HepG2 (cell line): ENCODE results near the gene CCDC77. TPM values are rescaled to one million over a fixed set of nuclear protein-coding genes. Genes with fewer than 3 reads are reported as not detected.

ENCODE experiments used
- ATAC-seq: fragments of 200-7000 bp; cut with Tn5 transposase; 3 replicates; pipeline ENCODE4 v1.9.1; 2020; ENCODE audit warnings: mild to moderate bottlenecking, moderate library complexity
- BruUV-seq: library from RNA; stranded (reverse); fragments of 400-500 nt; replicated peaks from 2 replicates; lab custom pipeline; 2021; lab: Mats Ljungman, UMichigan
- CTCF ChIA-PET: fragments of 300-600 bp; formaldehyde crosslinking; extraction: SDS; loops from one replicate; lab custom pipeline; 2021; ENCODE audit warnings: low total read pairs, inconsistent platforms, low intra/inter-chr PET ratio; lab: Yijun Ruan, JAX
- POLR2A ChIA-PET: fragments of 350-600 bp; sonication (Branson Sonifier 250); formaldehyde crosslinking; loops from one replicate; lab custom pipeline; 2020; ENCODE audit warnings: antibody characterized with exemption, inconsistent platforms; lab: Yijun Ruan, JAX
- DNase-seq: peaks from one replicate; pipeline ENCODE4 v3.0.0-alpha.2; 2015; ENCODE audit warnings: low spot score
- FAIRE-seq: peaks from 3 replicates; lab custom pipeline; 2011; peaks lifted over from hg19 to GRCh38; lab: Jason Lieb, UNC
- H2AFZ ChIP-seq: one replicate; pipeline ENCODE4 v1.6.1; 2011; ENCODE audit warnings: low read length, inconsistent platforms
- H3K27ac ChIP-seq: fragments of 300-600 bp; 3 replicates; pipeline ENCODE4 v1.8.0; 2011; ENCODE audit warnings: mixed run types, mild to moderate bottlenecking, mixed read lengths, low read length, inconsistent platforms; ENCODE audit not compliant: insufficient read depth; ENCODE audit errors: extremely low read length
- H3K27me3 ChIP-seq, 2 experiments: fragments of 200-600 bp in 1 of 2; 2 replicates in 1 of 2; 3 replicates in 1 of 2; pipeline versions ENCODE4 v1.6.0 to v1.8.0; 2011; ENCODE audit warnings: low read length in 2 of 2, mild to moderate bottlenecking in 2 of 2, moderate library complexity in 2 of 2, inconsistent platforms in 1 of 2; ENCODE audit not compliant: insufficient read depth in 2 of 2, control insufficient read depth in 1 of 2
- H3K36me3 ChIP-seq, 2 experiments: fragments of 200-600 bp in 1 of 2; replicated peaks in 1 of 2; 2 replicates in 1 of 2; 3 replicates in 1 of 2; pipeline versions ENCODE4 v1.5.1 to v1.8.0; 2011; ENCODE audit warnings: low read length in 2 of 2, inconsistent platforms in 1 of 2; ENCODE audit not compliant: insufficient read depth in 2 of 2, control insufficient read depth in 1 of 2
- H3K4me1 ChIP-seq: 2 replicates; pipeline ENCODE4 v1.5.1; 2012; ENCODE audit warnings: low read length, inconsistent platforms; ENCODE audit not compliant: insufficient read depth
- H3K4me2 ChIP-seq: 2 replicates; pipeline ENCODE4 v1.6.0; 2011; ENCODE audit warnings: low read depth, low read length, inconsistent platforms
- H3K4me3 ChIP-seq, 3 experiments: fragments of 200-600 bp in 1 of 3; sonication (generic), shearing (Covaris generic) in 1 of 3; replicated peaks in 1 of 3; 2 replicates each; pipeline ENCODE4 v1.5.1; 2011 to 2016; ENCODE audit warnings: low read length in 3 of 3, inconsistent platforms in 2 of 3, low read depth in 2 of 3, mild to moderate bottlenecking in 2 of 3, control low read depth in 1 of 3, mixed read lengths in 1 of 3; ENCODE audit not compliant: insufficient read depth in 1 of 3
- H3K79me2 ChIP-seq: one replicate; pipeline ENCODE4 v1.6.1; 2011; ENCODE audit warnings: low read length, inconsistent platforms; ENCODE audit not compliant: insufficient read depth
- H3K9ac ChIP-seq: 2 replicates; pipeline ENCODE4 v1.6.0; 2011; ENCODE audit warnings: mild to moderate bottlenecking, low read depth, low read length, inconsistent platforms; ENCODE audit not compliant: insufficient read depth
- H3K9me3 ChIP-seq: 2 replicates; pipeline ENCODE4 v1.5.1; 2012; ENCODE audit warnings: mild to moderate bottlenecking, low read length
- H4K20me1 ChIP-seq: 2 replicates; pipeline ENCODE4 v1.6.0; 2011; ENCODE audit warnings: inconsistent platforms, mild to moderate bottlenecking, low read length, moderate library complexity; ENCODE audit not compliant: insufficient read depth
- ASH2L ChIP-seq: fragments of 300-600, 200-600 bp; sonication (generic); IDR thresholded peaks from 2 replicates; pipeline ENCODE4 v1.7.0; 2017; ENCODE audit warnings: low read depth, mild to moderate bottlenecking, moderate library complexity, mixed read lengths, low read length; ENCODE audit not compliant: insufficient read length
- KDM2A ChIP-seq: sonication (generic); formaldehyde crosslinking; IDR thresholded peaks from 2 replicates; pipeline ENCODE4 v1.4.0; 2020; ENCODE audit warnings: low read depth, missing genetic modification reagents, borderline replicate concordance
- PPARG ChIP-seq: conservative IDR thresholded peaks from 2 replicates; pipeline ENCODE4 v1.6.1; 2016; ENCODE audit warnings: missing biosample characterization, missing genetic modification reagents
- SMARCC2 ChIP-seq: fragments of 450-650 bp; IDR thresholded peaks from 2 replicates; pipeline ENCODE4 v1.6.1; 2017; ENCODE audit warnings: antibody characterized with exemption, mild to moderate bottlenecking
- ZNF768 ChIP-seq: sonication (generic); formaldehyde crosslinking; IDR thresholded peaks from 2 replicates; pipeline ENCODE4 v1.4.0; 2020; ENCODE audit warnings: missing genetic modification reagents
- WGBS: methylation state at CpG from one replicate; pipeline ENCODE4 v1.1.6; 2017; ENCODE audit warnings: low lambda C conversion rate; 5-methylcytosine and 5-hydroxymethylcytosine counted together
- in situ Hi-C: cut with HindIII; loops from 2 replicates; pipeline ENCODE4 v1.10.0; 2017; ENCODE audit warnings: low pct_unique_long_range_greater_than_20kb; ENCODE audit not compliant: extremely low pct_ligation_motif_present
- intact Hi-C: fragments of 100-400 bp; cut with micrococcal nuclease; formaldehyde crosslinking; loops from one replicate; pipeline ENCODE4 v1.10.0; 2022; ENCODE audit not compliant: unreplicated experiment
- polyA plus RNA-seq, 8 experiments: library from polyadenylated mRNA; depleted of rRNA in 3 of 8; stranded (reverse) in 7 of 8; unstranded in 1 of 8; fragments of >200 nt; fragmentation: Illumina TruSeq in 4 of 8; extraction: Trizol in 4 of 8; gene quantifications; 2 replicates each; pipeline versions ENCODE4 v1.2.1 to v1.2.3, GENCODE V29; 2011 to 2016; ENCODE audit warnings: low read depth in 4 of 8, missing spikeins in 1 of 8, mixed read lengths in 1 of 8; ENCODE audit not compliant: insufficient read depth in 1 of 8
- total RNA-seq, 5 experiments: library from RNA; depleted of rRNA; stranded (reverse); fragments of >200 nt; fragmentation: Illumina TruSeq; extraction: Trizol; gene quantifications; 2 replicates each; pipeline ENCODE4 v1.2.3, GENCODE V29; 2016; ENCODE audit warnings: low read depth in 1 of 5
- TF ChIP-seq, protein P1 (sequence below): sonication (generic); formaldehyde crosslinking; IDR thresholded peaks from 2 replicates; pipeline ENCODE4 v1.4.0; 2020; ENCODE audit warnings: missing genetic modification reagents, mild to moderate bottlenecking, borderline replicate concordance
- TF ChIP-seq, protein P2 (sequence below): sonication (generic); formaldehyde crosslinking; IDR thresholded peaks from 2 replicates; pipeline ENCODE4 v1.8.1; 2023; ENCODE audit warnings: missing genetic modification reagents, mild to moderate bottlenecking, borderline replicate concordance

The CCDC77 gene
- total and polyA plus RNA-seq, 2 of the 13 experiments (the other 11 are each of a cell fraction or from before 2014, with no cell fraction given), result 6.4 to 16.4 TPM

DNA sequence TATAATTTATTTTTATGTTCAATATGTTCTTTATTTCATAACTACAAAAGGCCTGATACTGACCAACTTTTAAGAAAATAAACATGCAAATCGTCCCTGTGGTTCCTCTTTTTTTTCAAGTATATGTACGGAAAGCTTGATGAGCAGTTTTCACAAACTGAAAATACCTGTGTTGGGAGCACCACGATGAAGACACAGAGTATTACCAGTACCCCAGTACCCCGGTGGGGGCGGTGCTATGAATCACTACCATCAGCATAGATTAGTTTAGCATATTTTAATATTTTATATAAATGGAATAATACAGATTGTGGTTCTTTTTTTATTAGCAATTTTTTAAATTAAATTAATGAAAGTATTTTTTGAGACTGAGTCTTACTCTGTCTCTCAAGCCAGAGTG lies 65.3 kb downstream of the CCDC77 start (continued):
- TF ChIP-seq, protein P1, sequence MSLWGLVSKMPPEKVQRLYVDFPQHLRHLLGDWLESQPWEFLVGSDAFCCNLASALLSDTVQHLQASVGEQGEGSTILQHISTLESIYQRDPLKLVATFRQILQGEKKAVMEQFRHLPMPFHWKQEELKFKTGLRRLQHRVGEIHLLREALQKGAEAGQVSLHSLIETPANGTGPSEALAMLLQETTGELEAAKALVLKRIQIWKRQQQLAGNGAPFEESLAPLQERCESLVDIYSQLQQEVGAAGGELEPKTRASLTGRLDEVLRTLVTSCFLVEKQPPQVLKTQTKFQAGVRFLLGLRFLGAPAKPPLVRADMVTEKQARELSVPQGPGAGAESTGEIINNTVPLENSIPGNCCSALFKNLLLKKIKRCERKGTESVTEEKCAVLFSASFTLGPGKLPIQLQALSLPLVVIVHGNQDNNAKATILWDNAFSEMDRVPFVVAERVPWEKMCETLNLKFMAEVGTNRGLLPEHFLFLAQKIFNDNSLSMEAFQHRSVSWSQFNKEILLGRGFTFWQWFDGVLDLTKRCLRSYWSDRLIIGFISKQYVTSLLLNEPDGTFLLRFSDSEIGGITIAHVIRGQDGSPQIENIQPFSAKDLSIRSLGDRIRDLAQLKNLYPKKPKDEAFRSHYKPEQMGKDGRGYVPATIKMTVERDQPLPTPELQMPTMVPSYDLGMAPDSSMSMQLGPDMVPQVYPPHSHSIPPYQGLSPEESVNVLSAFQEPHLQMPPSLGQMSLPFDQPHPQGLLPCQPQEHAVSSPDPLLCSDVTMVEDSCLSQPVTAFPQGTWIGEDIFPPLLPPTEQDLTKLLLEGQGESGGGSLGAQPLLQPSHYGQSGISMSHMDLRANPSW (CRISPR knock-in tag), result no peak
- no peak for TF ChIP-seq SMARCC2

DNA sequence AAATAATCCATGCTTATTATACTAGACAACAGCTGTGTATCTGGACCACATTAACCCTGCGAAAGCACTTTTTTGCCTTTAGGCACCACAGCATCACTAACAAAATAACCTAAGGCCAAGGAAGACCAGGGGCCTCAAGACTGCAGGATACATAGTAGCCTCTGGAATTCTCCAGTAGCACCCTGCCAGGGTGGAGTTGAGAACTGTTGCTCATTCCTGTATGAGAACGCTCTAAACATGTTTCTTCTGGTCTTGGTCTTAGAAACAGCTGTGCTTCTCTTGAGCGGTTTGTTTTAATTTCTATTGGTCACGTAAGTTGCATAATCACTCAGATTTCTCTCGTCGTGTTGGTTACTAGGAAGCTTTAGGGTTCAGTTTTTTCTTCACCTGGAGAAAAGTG lies 66.1 kb downstream of the CCDC77 start:
- no peak overlapping the region for H2AFZ ChIP-seq
- no peak overlapping the region for H3K4me3 ChIP-seq
- H3K9ac ChIP-seq, result no peak overlapping the region
- H4K20me1 ChIP-seq, result no peaks in the 10 kb centered on the region
- FAIRE-seq, result no peak
- no peak overlapping the region for H3K27ac ChIP-seq
- CTCF ChIA-PET, result no interaction called here
- H3K9me3 ChIP-seq, result no peaks in the 10 kb centered on the region
- no TSS peak for BruUV-seq
- no peak for DNase-seq
- H3K4me2 ChIP-seq, result no peak overlapping the region
- 88% methylated on average over 6 of the region's 6 CpGs for WGBS
- intact Hi-C loops (no loop called here), in situ Hi-C loops (no loop called here)
- POLR2A ChIA-PET, result no interaction called here
- H3K4me1 ChIP-seq, result peaks cover 9% of the 10 kb centered on the region
- H3K36me3 ChIP-seq, result no peaks in the 10 kb centered on the region
- H3K27me3 ChIP-seq, result peaks cover 1 to 4% of the 10 kb centered on the region in 2 experiments; a peak in 2 of 5 replicates
- H3K79me2 ChIP-seq, result no peaks in the 10 kb centered on the region
- no peak for ATAC-seq
- TF ChIP-seq KDM2A (CRISPR knock-in tag), result no peak
- TF ChIP-seq ASH2L, result no peak
- TF ChIP-seq, protein P2, sequence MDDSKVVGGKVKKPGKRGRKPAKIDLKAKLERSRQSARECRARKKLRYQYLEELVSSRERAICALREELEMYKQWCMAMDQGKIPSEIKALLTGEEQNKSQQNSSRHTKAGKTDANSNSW, result no peak
- no peak for TF ChIP-seq PPARG (CRISPR knock-in tag)
- TF ChIP-seq ZNF768 (CRISPR knock-in tag), result no peak
